Stomach (tissue), 9 donors: ENCODE data around the gene WDR77. TPM values are rescaled to one million over a fixed set of nuclear protein-coding genes. Genes with fewer than 3 reads are reported as not detected.

Experiments used
- DNase-seq, 2 donors: peaks; one replicate each; pipeline versions ENCODE4 v3.0.0 to v3.0.0-alpha.2; 2013 to 2019
- H3K27ac ChIP-seq, 5 donors: fragments of 200-600 bp in 4 of 5; sonication (generic) in 4 of 5; one replicate each; pipeline ENCODE4 v1.5.1; 2013 to 2019; ENCODE audit warnings: mild to moderate bottlenecking in 1 of 5, moderate library complexity in 1 of 5
- H3K27me3 ChIP-seq, 3 donors: fragments of 200-600 bp; sonication (generic); one replicate each; pipeline ENCODE4 v1.5.1; 2017 to 2019; ENCODE audit warnings: mixed run types in 1 of 3
- H3K36me3 ChIP-seq, 4 donors: fragments of 200-600 bp; sonication (generic); 1 replicate in 3 of 4; 2 replicates in 1 of 4; pipeline ENCODE4 v1.5.1; 2016 to 2019
- H3K4me1 ChIP-seq, 4 donors: fragments of 200-600 bp; sonication (generic); one replicate each; pipeline ENCODE4 v1.5.1; 2016 to 2019
- H3K4me3 ChIP-seq, 4 donors: fragments of 200-600 bp; sonication (generic) in 3 of 4; one replicate each; pipeline ENCODE4 v1.5.1; 2016 to 2019; ENCODE audit warnings: mild to moderate bottlenecking in 1 of 4
- H3K9me3 ChIP-seq, 4 donors: fragments of 200-600 bp; sonication (generic); one replicate each; pipeline ENCODE4 v1.5.1; 2016 to 2019
- EP300 ChIP-seq: sonication (generic); formaldehyde crosslinking; IDR thresholded peaks from one replicate; pipeline ENCODE4 v1.6.1; 2017; ENCODE audit warnings: antibody characterized with exemption
- POLR2A ChIP-seq, 4 donors: fragments of 450-650 bp; IDR thresholded peaks; one replicate each; pipeline ENCODE4 v1.6.1; 2016; ENCODE audit warnings: antibody characterized with exemption in 4 of 4, control low read depth in 2 of 4, mild to moderate bottlenecking in 1 of 4, moderate library complexity in 1 of 4
- POLR2AphosphoS5 ChIP-seq, 3 donors: sonication (generic); formaldehyde crosslinking; IDR thresholded peaks; one replicate each; pipeline ENCODE4 v1.6.1; 2016; ENCODE audit warnings: antibody characterized with exemption in 3 of 3
- WGBS, 5 donors: extraction: QIAGEN DNeasy Blood & Tissue Kit in 3 of 5; methylation state at CpG; one replicate each; pipeline versions ENCODE4 v1.1.5 to v1.1.7; 2013 to 2018; 5-methylcytosine and 5-hydroxymethylcytosine counted together
- intact Hi-C: fragments of 100-400 bp; cut with DNase I; formaldehyde crosslinking; loops from one replicate; pipeline ENCODE4 v1.15.1; 2023; ENCODE audit warnings: low total_unique reads
- polyA plus RNA-seq, 3 donors: library from polyadenylated mRNA; stranded (reverse); fragments of 200-250 nt; gene quantifications; one replicate each; pipeline ENCODE4 v1.2.3, GENCODE V29; 2013
- total RNA-seq, 5 donors: library from RNA; depleted of rRNA; stranded (reverse); fragments of >200 nt; gene quantifications; one replicate each; pipeline versions ENCODE4 v1.1.0 to v1.2.3, GENCODE V29; 2014 to 2016
- TF ChIP-seq, protein P1 (sequence below), 7 experiments: fragments of 450-650 bp in 4 of 7; fragments of 200-600 bp in 3 of 7; sonication (generic) in 3 of 7; IDR thresholded peaks; one replicate each; pipeline ENCODE4 v1.5.1; 2016 to 2019; ENCODE audit warnings: antibody characterized with exemption in 7 of 7, control low read depth in 2 of 7, mild to moderate bottlenecking in 1 of 7
- donor health status: healthy with polysubstance abuse.
- donor health status: Bipolar disorder and iron deficiency.
- donor health status: healthy.

The WDR77 gene
- total and polyA plus RNA-seq, 8 donors = 5.8 to 31.2 (median 21.6) TPM

DNA sequence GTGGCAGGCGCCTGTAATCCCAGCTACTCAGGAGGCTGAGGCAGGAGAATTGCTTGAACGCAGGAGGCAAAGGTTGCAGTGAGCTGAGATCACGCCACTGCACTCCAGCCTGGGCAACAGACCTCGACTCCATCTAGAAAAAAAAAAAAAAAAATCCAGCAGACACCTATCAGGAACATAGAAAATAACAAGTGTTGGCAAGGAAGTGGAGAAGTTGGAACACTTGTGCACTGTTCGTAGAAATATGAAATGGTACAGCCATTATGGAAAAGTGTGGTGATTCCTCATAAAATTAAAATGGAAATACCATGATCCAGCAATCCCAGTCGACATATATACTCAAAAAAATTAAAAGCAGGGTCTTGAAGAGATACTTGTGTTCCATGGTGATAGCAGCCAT lies 12.7 kb upstream of the WDR77 start:
- no peak for DNase-seq
- no peak for TF ChIP-seq EP300
- TF ChIP-seq, protein P1, sequence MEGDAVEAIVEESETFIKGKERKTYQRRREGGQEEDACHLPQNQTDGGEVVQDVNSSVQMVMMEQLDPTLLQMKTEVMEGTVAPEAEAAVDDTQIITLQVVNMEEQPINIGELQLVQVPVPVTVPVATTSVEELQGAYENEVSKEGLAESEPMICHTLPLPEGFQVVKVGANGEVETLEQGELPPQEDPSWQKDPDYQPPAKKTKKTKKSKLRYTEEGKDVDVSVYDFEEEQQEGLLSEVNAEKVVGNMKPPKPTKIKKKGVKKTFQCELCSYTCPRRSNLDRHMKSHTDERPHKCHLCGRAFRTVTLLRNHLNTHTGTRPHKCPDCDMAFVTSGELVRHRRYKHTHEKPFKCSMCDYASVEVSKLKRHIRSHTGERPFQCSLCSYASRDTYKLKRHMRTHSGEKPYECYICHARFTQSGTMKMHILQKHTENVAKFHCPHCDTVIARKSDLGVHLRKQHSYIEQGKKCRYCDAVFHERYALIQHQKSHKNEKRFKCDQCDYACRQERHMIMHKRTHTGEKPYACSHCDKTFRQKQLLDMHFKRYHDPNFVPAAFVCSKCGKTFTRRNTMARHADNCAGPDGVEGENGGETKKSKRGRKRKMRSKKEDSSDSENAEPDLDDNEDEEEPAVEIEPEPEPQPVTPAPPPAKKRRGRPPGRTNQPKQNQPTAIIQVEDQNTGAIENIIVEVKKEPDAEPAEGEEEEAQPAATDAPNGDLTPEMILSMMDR (IDR thresholded peaks at IDR 0.05) = no peak
- no peak for TF ChIP-seq POLR2A (IDR thresholded peaks at IDR 0.05)
- no peak for TF ChIP-seq POLR2AphosphoS5 (IDR thresholded peaks at IDR 0.05)
- Histone ChIP-seq H3K36me3 (peaks cover 40 to 80% (median 74%) of the 10 kb centered on the region in 4 donors), H3K27ac (no peak overlapping the region), H3K4me1 (peaks cover 0 to 17% (median 3%) of the 10 kb centered on the region in 4 donors), H3K27me3 (no peaks in the 10 kb centered on the region), H3K9me3 (no peaks in the 10 kb centered on the region), H3K4me3 (no peak overlapping the region)
- intact Hi-C loops = no loop called here
- 91 to 98% (median 96%) methylated on average over 6 of the region's 6 CpGs for WGBS, 5 donors

DNA sequence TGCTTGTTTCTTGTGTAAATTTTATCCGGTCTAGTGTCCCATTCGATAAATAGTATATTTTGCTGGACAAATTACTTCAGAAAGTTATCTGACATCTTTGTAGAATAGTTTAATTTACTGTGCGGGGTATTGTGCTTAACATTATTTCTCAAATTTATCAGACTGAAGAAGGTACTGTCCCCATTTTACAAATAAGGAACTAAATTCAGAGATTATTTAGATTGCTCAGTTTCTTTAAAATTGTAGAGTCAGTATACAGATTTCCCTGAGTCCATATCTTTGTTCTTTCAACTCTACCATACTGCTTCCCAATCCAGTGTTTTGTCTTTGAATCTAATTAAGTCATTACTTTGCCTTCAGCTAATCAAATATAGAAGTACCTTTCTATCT lies 6.6 kb upstream of the WDR77 start:
- no peak overlapping the region for H3K4me3 ChIP-seq
- peaks cover 26 to 83% (median 79%) of the 10 kb centered on the region in 4 donors for H3K36me3 ChIP-seq
- DNase-seq = no peak
- H3K27me3 ChIP-seq = no peaks in the 10 kb centered on the region
- no peak overlapping the region for H3K27ac ChIP-seq
- H3K4me1 ChIP-seq = peaks cover 22 to 69% (median 41%) of the 10 kb centered on the region in 4 donors
- 85 to 92% (median 88%) methylated on average over 3 of the region's 3 CpGs for WGBS, 5 donors
- TF ChIP-seq, protein P1 (IDR thresholded peaks at IDR 0.05) = no peak
- no peak for TF ChIP-seq EP300
- no peak for TF ChIP-seq POLR2AphosphoS5 (IDR thresholded peaks at IDR 0.05)
- TF ChIP-seq POLR2A (IDR thresholded peaks at IDR 0.05) = no peak
- intact Hi-C loops = no loop called here
- H3K9me3 ChIP-seq = no peaks in the 10 kb centered on the region

DNA sequence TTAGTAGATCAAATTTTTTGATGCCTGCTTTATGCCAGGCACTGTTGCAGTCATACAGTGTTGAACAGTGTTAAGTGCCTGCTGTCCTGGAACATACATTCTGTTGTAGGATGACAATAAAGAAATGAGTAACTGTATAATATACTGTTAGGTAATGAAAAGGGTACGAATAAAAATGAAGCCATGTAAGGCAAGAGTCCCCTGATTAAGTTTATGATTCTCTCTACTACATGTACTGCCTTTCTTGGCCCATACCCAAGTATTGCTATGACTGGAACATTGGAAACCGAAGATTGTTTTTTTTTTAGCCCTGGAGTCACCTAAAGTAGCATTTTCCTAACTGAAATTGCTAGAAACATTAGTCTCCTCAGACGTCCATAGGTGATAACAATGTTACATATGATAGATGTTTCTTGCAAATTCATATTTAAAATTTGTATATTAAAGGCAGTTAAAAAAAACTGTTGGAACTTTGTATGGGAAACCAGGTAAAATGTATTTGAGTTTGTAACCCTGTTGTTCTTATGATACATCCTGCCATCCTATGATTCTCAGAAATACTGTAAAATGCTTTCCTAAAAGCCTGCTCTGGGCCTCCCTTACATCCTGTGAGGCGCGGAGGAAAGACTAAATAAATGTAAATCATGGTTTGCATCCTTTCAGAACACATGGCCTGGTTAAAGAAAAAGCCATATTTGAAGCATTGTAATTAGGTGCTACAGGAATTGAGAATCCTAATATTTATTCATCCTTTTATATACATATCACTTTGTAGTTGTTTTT lies 6.0 kb upstream of the WDR77 start:
- Histone ChIP-seq H3K4me3 (no peak overlapping the region), H3K27ac (no peak overlapping the region), H3K36me3 (peaks cover 26 to 79% (median 73%) of the 10 kb centered on the region in 4 donors), H3K27me3 (no peaks in the 10 kb centered on the region), H3K4me1 (peaks cover 28 to 75% (median 47%) of the 10 kb centered on the region in 4 donors), H3K9me3 (no peaks in the 10 kb centered on the region)
- TF ChIP-seq EP300 = no peak
- no peak for TF ChIP-seq POLR2A (IDR thresholded peaks at IDR 0.05)
- TF ChIP-seq POLR2AphosphoS5 (IDR thresholded peaks at IDR 0.05) = no peak
- TF ChIP-seq, protein P1 (IDR thresholded peaks at IDR 0.05) = no peak
- no peak for DNase-seq
- WGBS, 5 donors = 53 to 64% (median 63%) methylated on average over 5 of the region's 5 CpGs
- intact Hi-C loops = no loop called here

DNA sequence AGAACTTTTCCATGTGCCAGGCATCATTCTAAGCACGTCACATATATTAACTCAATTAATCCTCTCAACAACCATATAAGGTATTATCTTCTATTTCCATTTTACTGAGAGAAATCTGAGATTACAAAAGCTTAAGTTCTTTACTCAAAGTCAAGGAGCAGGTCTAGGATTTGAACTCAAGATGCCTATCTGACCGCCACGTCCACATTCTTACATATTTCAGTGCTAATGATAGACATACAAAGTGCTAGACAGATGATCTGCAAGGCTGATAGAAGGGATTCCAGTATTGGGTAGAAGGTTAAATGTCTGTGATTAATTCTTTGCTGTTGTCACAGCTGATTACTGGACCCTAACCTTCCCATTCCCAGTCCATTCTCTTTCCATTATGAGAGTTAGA lies 4.7 kb upstream of the WDR77 start:
- 78 to 89% (median 86%) methylated on average over 3 of the region's 3 CpGs for WGBS, 5 donors
- H3K4me1 ChIP-seq = peaks cover 31 to 77% (median 50%) of the 10 kb centered on the region in 4 donors

DNA sequence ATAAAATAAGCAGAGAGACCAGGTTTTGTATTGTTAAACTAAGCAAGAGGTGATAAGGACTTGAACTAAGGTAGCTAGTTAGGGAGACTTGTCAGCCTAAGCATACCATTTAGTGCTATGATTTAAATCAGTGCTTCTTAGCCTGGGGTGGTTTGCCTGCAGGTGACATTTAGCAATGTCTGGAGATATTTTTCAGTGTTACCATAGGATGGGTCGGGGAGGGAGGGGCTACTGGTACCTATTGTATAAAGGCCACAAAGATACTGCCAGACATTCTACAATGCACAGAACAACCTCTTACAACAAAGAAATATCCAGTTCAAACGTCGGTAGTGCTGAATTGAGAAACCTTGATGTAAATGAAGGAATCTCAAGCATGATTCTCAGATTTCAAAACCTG lies 3.5 kb upstream of the WDR77 start:
- peaks cover 38 to 88% (median 59%) of the 10 kb centered on the region in 4 donors for H3K4me1 ChIP-seq
- no peak for DNase-seq
- intact Hi-C loops = no loop called here
- H3K9me3 ChIP-seq = no peaks in the 10 kb centered on the region
- no peak overlapping the region for H3K4me3 ChIP-seq
- TF ChIP-seq, protein P1 (IDR thresholded peaks at IDR 0.05) = no peak
- TF ChIP-seq POLR2A (IDR thresholded peaks at IDR 0.05) (no peak), POLR2AphosphoS5 (IDR thresholded peaks at IDR 0.05) (no peak), EP300 (no peak)
- no peak overlapping the region for H3K27ac ChIP-seq
- no peaks in the 10 kb centered on the region for H3K27me3 ChIP-seq
- 74 to 82% (median 79%) methylated on average over 3 of the region's 3 CpGs for WGBS, 5 donors
- H3K36me3 ChIP-seq = peaks cover 9 to 54% (median 49%) of the 10 kb centered on the region in 4 donors

More for the DNA sequence above, 4.7 kb upstream of the WDR77 start:
- no peak for TF ChIP-seq POLR2AphosphoS5 (IDR thresholded peaks at IDR 0.05)
- Histone ChIP-seq H3K9me3 (no peaks in the 10 kb centered on the region), H3K36me3 (peaks cover 15 to 66% (median 60%) of the 10 kb centered on the region in 4 donors), H3K27ac (no peak overlapping the region), H3K27me3 (no peaks in the 10 kb centered on the region), H3K4me3 (no peak overlapping the region)
- intact Hi-C loops = no loop called here
- no peak for DNase-seq
